HFF-Myc (cell line): Measurements from ENCODE around the gene STK33.

Experiments used
- DNase-seq: peaks from one replicate; pipeline ENCODE4 v3.0.0-alpha.2; 2011; ENCODE audit warnings: low read depth; ENCODE audit errors: extremely low read depth
- H3K4me3 ChIP-seq: replicated peaks from 2 replicates; pipeline ENCODE4 v1.5.1; 2011; ENCODE audit warnings: low read depth, mild to moderate bottlenecking, control low read depth, low read length
- TF ChIP-seq, protein P1 (sequence below): IDR thresholded peaks from 2 replicates; pipeline ENCODE4 v1.5.1; 2012; ENCODE audit warnings: mild to moderate bottlenecking, low read depth, low read length, control low read depth; ENCODE audit errors: missing control alignments

The STK33 gene

DNA sequence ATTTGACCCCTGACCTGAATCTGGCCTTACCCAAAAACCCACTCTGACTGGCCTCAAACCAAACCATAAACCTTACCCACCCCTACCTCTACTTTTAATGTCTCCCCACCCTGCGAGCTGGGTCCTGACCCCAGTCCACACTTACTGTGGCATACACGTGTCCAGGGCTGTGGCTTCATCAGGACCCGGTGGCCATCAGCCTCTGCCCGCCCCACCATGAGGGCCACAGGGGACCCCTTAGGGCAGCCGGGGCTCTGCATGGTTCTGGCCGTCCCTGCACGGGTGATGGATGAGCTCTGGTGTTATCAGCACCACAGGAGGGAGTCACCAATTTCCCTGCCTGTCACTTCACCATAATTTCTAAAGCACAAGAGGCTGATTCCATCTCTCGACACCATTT, 242.8 kb downstream of the STK33 start:
- no peak for DNase-seq
- TF ChIP-seq, protein P1, sequence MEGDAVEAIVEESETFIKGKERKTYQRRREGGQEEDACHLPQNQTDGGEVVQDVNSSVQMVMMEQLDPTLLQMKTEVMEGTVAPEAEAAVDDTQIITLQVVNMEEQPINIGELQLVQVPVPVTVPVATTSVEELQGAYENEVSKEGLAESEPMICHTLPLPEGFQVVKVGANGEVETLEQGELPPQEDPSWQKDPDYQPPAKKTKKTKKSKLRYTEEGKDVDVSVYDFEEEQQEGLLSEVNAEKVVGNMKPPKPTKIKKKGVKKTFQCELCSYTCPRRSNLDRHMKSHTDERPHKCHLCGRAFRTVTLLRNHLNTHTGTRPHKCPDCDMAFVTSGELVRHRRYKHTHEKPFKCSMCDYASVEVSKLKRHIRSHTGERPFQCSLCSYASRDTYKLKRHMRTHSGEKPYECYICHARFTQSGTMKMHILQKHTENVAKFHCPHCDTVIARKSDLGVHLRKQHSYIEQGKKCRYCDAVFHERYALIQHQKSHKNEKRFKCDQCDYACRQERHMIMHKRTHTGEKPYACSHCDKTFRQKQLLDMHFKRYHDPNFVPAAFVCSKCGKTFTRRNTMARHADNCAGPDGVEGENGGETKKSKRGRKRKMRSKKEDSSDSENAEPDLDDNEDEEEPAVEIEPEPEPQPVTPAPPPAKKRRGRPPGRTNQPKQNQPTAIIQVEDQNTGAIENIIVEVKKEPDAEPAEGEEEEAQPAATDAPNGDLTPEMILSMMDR, result no peak
- H3K4me3 ChIP-seq, result no peak overlapping the region

DNA sequence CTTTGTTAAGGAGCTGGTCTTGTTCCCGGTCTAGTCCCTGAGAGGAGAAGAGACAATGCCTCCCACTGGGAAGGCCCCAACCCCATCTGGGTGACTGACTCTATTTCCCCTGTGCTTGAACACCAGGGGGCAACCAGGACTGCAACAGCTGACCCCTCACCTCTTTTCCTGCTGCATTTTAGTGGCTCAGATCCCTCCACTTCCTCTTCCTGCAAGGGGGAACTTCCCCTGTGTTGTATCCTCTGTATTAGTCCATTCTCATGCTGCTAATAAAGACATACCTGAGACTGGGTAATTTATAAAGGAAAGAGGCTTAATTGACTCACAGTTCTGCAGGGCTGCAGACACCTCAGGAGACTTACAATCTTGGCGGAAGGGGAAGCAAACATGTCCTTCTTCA, 246.1 kb downstream of the STK33 start:
- no peak for DNase-seq
- TF ChIP-seq, protein P1, result no peak
- H3K4me3 ChIP-seq, result no peak overlapping the region

DNA sequence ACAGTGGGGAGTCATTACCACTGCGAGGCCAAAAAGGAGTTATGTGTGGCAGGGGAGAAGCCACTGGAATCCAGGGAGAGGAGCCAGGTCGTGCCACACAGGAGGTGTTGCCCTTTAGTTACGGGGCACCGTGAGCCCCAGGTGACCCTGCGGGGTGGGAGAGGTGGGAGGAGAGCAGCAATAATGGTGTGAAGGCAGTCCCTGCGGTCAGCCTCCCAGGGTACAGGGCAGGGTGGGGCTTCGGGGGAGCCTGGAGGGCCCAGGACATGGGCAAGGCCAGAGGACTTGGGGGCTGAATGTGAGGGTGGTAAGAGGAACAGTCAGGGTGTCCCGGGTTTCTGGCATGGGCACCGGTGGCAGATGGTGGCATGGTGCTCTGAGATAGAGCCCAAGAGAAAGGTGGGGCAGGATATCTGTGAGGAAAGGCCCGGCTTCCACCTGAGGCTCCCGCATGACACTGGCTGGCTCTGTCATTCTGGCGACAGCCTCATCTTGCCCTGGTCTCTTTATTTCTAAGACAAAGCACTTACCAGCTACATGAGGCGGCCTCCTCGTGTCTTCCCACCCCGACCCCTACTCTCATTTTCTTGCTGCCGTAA, 247.8 kb downstream of the STK33 start:
- TF ChIP-seq, protein P1, result no peak
- DNase-seq, result no peak

DNA sequence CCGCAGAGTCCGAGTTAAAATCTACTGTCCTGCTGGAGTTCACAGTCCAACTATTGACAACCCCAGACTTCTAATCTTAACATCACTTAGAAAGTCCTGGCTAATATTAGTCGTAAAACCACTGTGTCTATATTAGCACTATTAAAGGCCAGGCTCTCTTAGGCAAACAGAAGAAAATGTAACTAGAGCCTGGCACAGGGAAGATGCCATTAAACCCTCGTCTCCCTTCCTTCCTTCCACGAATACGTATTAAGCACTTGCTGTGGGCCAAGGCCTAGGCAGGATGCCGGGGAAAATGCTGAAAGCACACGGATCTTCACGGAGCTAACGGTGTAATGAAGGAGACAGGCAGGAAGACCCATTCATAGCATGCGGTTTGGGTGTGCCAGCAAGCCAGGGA, 248.8 kb downstream of the STK33 start:
- DNase-seq, result no peak
- TF ChIP-seq, protein P1, result no peak
- no peak overlapping the region for H3K4me3 ChIP-seq

More for the DNA sequence above, 247.8 kb downstream of the STK33 start:
- no peak overlapping the region for H3K4me3 ChIP-seq

DNA sequence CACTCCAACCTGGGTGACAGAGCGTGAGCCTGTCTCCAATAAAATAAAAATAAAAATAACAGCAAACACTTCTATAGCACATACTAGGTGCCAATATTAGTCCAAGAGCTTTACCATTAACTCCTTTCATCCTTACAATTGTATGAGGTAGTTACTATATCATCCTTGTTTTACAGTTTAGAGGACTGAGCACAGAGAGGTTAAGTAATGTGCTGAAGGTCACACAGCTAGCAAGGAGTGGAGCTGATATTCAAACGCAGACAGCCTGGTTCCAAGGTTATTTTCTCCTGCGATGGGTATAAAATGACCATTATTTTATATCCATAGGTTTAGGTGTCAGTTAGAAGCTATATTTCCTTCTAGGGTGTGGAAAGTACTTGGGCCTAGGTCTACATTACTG, 249.7 kb downstream of the STK33 start:
- no peak for DNase-seq
- TF ChIP-seq, protein P1, result no peak

DNA sequence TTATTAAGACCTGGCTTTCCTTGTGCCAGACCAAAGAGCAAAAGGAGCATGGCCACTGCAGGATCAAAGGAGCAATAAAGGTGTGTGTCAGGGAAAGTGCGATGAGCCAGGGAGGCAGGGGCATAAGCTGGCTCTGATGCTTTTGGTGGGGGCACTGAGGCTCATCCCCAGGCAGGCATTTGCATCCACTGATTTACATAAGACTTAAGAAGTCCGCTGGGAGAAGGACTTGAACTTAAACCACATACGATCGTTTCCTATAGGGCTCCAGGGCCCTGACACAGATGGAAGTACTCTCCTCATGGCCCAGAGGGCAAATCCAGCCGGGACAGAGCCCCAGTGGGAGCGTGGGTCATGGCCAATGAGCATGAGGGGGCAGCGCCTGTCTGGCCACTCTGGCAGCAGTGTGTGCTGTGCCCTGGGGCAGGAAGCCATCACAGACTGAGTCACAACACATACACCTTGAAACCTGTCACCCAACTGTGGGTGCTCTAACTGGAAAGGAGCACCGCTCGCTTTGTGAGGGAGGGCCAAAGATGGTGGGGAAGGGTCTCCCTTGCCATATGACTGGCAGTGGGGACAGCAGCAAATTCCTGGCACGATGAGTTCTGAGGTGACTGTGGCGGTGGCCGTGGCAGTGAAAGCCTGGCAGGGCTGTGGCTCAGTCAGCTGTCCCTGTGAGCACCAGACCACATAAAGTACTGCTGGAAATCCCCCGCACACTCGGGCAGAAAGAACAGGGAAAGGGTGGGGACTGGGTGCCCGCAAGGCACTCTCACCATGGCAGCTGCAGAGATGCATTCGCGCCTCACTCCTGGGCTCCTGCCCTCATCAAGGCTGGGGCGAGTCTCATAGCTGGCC, 251.0 kb downstream of the STK33 start:
- no peak overlapping the region for H3K4me3 ChIP-seq
- TF ChIP-seq, protein P1, result no peak
- no peak for DNase-seq

More for the DNA sequence above, 249.7 kb downstream of the STK33 start:
- no peak overlapping the region for H3K4me3 ChIP-seq
